HepG2 (cell line): ENCODE results near the gene PHYH. TPM values are rescaled to one million over a fixed set of nuclear protein-coding genes. Genes with fewer than 3 reads are reported as not detected.

Source experiments
- ATRX ChIP-seq: sonication (generic); formaldehyde crosslinking; IDR thresholded peaks from 2 replicates; pipeline ENCODE4 v1.4.0; 2020; ENCODE audit warnings: missing genetic modification reagents, borderline replicate concordance
- GZF1 ChIP-seq: sonication (generic); formaldehyde crosslinking; IDR thresholded peaks from 2 replicates; pipeline ENCODE4 v1.5.1; 2020; ENCODE audit warnings: mild to moderate bottlenecking, missing genetic modification reagents
- HNRNPL ChIP-seq: fragments of 200-400 bp; formaldehyde crosslinking; IDR thresholded peaks from 2 replicates; pipeline ENCODE4 v1.6.1; 2017; ENCODE audit warnings: mild to moderate bottlenecking, low read depth, low read length
- HOXA5 ChIP-seq: sonication (generic); formaldehyde crosslinking; IDR thresholded peaks from 2 replicates; pipeline ENCODE4 v1.4.0; 2020; ENCODE audit warnings: missing genetic modification reagents
- ISX ChIP-seq: sonication (generic); formaldehyde crosslinking; conservative IDR thresholded peaks from 2 replicates; pipeline ENCODE4 v1.5.0; 2020; ENCODE audit warnings: missing genetic modification reagents
- KDM1A ChIP-seq: IDR thresholded peaks from 2 replicates; pipeline ENCODE4 v1.6.1; 2016; ENCODE audit warnings: missing compliant biosample characterization
- MED1 ChIP-seq: sonication (generic); formaldehyde crosslinking; IDR thresholded peaks from 2 replicates; pipeline ENCODE4 v1.4.0; 2020; ENCODE audit warnings: missing genetic modification reagents
- MLLT10 ChIP-seq: sonication (generic); formaldehyde crosslinking; IDR thresholded peaks from 2 replicates; pipeline ENCODE4 v1.4.0; 2020; ENCODE audit warnings: missing genetic modification reagents
- MXD3 ChIP-seq: IDR thresholded peaks from 2 replicates; pipeline ENCODE4 v1.6.1; 2016; ENCODE audit warnings: mild to moderate bottlenecking, missing biosample characterization, missing genetic modification reagents
- NFKBIZ ChIP-seq: IDR thresholded peaks from 2 replicates; pipeline ENCODE4 v1.6.1; 2018; ENCODE audit warnings: missing genetic modification reagents, missing compliant biosample characterization
- NR2F2 ChIP-seq: IDR thresholded peaks from 2 replicates; pipeline ENCODE4 v1.6.1; 2012; ENCODE audit warnings: low read depth, inconsistent platforms, borderline replicate concordance
- UBTF ChIP-seq: sonication (generic); formaldehyde crosslinking; IDR thresholded peaks from 2 replicates; pipeline ENCODE4 v1.4.0; 2020; ENCODE audit warnings: mild to moderate bottlenecking, missing genetic modification reagents
- ZNF382 ChIP-seq: sonication (generic); formaldehyde crosslinking; IDR thresholded peaks from 2 replicates; pipeline ENCODE4 v1.5.0; 2020; ENCODE audit warnings: missing genetic modification reagents, mild to moderate bottlenecking, borderline replicate concordance
- ZSCAN20 ChIP-seq: sonication (generic); formaldehyde crosslinking; IDR thresholded peaks from 2 replicates; pipeline ENCODE4 v1.4.0; 2020; ENCODE audit warnings: missing genetic modification reagents, mild to moderate bottlenecking, borderline replicate concordance
- polyA plus RNA-seq, 8 experiments: library from polyadenylated mRNA; depleted of rRNA in 3 of 8; stranded (reverse) in 7 of 8; unstranded in 1 of 8; fragments of >200 nt; fragmentation: Illumina TruSeq in 4 of 8; extraction: Trizol in 4 of 8; gene quantifications; 2 replicates each; pipeline versions ENCODE4 v1.2.1 to v1.2.3, GENCODE V29; 2011 to 2016; ENCODE audit warnings: low read depth in 4 of 8, missing spikeins in 1 of 8, mixed read lengths in 1 of 8; ENCODE audit not compliant: insufficient read depth in 1 of 8
- total RNA-seq, 5 experiments: library from RNA; depleted of rRNA; stranded (reverse); fragments of >200 nt; fragmentation: Illumina TruSeq; extraction: Trizol; gene quantifications; 2 replicates each; pipeline ENCODE4 v1.2.3, GENCODE V29; 2016; ENCODE audit warnings: low read depth in 1 of 5
- TF ChIP-seq, protein P1 (sequence below): IDR thresholded peaks from 2 replicates; pipeline ENCODE4 v1.6.1; 2016; ENCODE audit warnings: missing compliant biosample characterization, missing genetic modification reagents, borderline replicate concordance
- TF ChIP-seq, protein P2 (sequence below): sonication (generic); formaldehyde crosslinking; IDR thresholded peaks from 2 replicates; pipeline ENCODE4 v1.4.0; 2020; ENCODE audit warnings: missing genetic modification reagents
- TF ChIP-seq, protein P3 (sequence below): sonication (generic); formaldehyde crosslinking; IDR thresholded peaks from 2 replicates; pipeline ENCODE4 v1.8.0; 2022; ENCODE audit warnings: missing genetic modification reagents, mild to moderate bottlenecking, moderate library complexity, borderline replicate concordance

PHYH gene
- total and polyA plus RNA-seq, 2 of the 13 experiments (the other 11 are each of a cell fraction or from before 2014, with no cell fraction given): 27.2 to 34.5 TPM

- TF ChIP-seq KDM1A (peak; percentile 15; the same call in 1 of the 2 replicates), MXD3 (CRISPR knock-in tag) (peak; percentile 48), MLLT10 (CRISPR knock-in tag) (0 out of 2 replicates have a peak, but pooled peaks have one; percentile 11), GZF1 (CRISPR knock-in tag) (no peak), ATRX (CRISPR knock-in tag) (no peak), ZNF382 (CRISPR knock-in tag) (no peak), HNRNPL (peak; percentile 85; the same call in 1 of the 2 replicates), HOXA5 (CRISPR knock-in tag) (peak; percentile 24), UBTF (CRISPR knock-in tag) (peak; percentile 85), NR2F2 (peak; percentile 54; the same call in 1 of the 2 replicates), NFKBIZ (peak; percentile 20; the same call in 1 of the 2 replicates), ZSCAN20 (CRISPR knock-in tag) (peak; percentile 88), MED1 (CRISPR knock-in tag) (peak; percentile 46), ISX (peak; percentile 85; the same call in 1 of the 2 replicates)
- TF ChIP-seq, protein P1, sequence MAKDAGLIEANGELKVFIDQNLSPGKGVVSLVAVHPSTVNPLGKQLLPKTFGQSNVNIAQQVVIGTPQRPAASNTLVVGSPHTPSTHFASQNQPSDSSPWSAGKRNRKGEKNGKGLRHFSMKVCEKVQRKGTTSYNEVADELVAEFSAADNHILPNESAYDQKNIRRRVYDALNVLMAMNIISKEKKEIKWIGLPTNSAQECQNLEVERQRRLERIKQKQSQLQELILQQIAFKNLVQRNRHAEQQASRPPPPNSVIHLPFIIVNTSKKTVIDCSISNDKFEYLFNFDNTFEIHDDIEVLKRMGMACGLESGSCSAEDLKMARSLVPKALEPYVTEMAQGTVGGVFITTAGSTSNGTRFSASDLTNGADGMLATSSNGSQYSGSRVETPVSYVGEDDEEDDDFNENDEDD: peak; percentile 30; the same call in 1 of the 2 replicates
- TF ChIP-seq, protein P2, sequence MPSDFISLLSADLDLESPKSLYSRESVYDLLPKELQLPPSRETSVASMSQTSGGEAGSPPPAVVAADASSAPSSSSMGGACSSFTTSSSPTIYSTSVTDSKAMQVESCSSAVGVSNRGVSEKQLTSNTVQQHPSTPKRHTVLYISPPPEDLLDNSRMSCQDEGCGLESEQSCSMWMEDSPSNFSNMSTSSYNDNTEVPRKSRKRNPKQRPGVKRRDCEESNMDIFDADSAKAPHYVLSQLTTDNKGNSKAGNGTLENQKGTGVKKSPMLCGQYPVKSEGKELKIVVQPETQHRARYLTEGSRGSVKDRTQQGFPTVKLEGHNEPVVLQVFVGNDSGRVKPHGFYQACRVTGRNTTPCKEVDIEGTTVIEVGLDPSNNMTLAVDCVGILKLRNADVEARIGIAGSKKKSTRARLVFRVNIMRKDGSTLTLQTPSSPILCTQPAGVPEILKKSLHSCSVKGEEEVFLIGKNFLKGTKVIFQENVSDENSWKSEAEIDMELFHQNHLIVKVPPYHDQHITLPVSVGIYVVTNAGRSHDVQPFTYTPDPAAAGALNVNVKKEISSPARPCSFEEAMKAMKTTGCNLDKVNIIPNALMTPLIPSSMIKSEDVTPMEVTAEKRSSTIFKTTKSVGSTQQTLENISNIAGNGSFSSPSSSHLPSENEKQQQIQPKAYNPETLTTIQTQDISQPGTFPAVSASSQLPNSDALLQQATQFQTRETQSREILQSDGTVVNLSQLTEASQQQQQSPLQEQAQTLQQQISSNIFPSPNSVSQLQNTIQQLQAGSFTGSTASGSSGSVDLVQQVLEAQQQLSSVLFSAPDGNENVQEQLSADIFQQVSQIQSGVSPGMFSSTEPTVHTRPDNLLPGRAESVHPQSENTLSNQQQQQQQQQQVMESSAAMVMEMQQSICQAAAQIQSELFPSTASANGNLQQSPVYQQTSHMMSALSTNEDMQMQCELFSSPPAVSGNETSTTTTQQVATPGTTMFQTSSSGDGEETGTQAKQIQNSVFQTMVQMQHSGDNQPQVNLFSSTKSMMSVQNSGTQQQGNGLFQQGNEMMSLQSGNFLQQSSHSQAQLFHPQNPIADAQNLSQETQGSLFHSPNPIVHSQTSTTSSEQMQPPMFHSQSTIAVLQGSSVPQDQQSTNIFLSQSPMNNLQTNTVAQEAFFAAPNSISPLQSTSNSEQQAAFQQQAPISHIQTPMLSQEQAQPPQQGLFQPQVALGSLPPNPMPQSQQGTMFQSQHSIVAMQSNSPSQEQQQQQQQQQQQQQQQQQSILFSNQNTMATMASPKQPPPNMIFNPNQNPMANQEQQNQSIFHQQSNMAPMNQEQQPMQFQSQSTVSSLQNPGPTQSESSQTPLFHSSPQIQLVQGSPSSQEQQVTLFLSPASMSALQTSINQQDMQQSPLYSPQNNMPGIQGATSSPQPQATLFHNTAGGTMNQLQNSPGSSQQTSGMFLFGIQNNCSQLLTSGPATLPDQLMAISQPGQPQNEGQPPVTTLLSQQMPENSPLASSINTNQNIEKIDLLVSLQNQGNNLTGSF (CRISPR knock-in tag): peak; percentile 66; the same call in 1 of the 2 replicates
- TF ChIP-seq, protein P3, sequence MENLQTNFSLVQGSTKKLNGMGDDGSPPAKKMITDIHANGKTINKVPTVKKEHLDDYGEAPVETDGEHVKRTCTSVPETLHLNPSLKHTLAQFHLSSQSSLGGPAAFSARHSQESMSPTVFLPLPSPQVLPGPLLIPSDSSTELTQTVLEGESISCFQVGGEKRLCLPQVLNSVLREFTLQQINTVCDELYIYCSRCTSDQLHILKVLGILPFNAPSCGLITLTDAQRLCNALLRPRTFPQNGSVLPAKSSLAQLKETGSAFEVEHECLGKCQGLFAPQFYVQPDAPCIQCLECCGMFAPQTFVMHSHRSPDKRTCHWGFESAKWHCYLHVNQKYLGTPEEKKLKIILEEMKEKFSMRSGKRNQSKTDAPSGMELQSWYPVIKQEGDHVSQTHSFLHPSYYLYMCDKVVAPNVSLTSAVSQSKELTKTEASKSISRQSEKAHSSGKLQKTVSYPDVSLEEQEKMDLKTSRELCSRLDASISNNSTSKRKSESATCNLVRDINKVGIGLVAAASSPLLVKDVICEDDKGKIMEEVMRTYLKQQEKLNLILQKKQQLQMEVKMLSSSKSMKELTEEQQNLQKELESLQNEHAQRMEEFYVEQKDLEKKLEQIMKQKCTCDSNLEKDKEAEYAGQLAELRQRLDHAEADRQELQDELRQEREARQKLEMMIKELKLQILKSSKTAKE (CRISPR knock-in tag): peak; percentile 71
Measured at GRCh38 chr10:13299437-13300287, at the start of gene PHYH (continued).
